Panc1 (cell line): ENCODE results near the gene CFLAR.

Source experiments
- CTCF ChIP-seq: fragments of 450-650 bp; IDR thresholded peaks from 2 replicates; pipeline ENCODE4 v1.5.1; 2017; ENCODE audit warnings: mild to moderate bottlenecking
- POLR2AphosphoS5 ChIP-seq: IDR thresholded peaks from 2 replicates; pipeline ENCODE4 v1.6.1; 2012; ENCODE audit warnings: mild to moderate bottlenecking, low read depth, low read length, moderate library complexity
- SIN3A ChIP-seq: IDR thresholded peaks from 2 replicates; pipeline ENCODE4 v1.6.1; 2012; ENCODE audit warnings: low read depth, mild to moderate bottlenecking, low read length, moderate library complexity, borderline replicate concordance; ENCODE audit not compliant: insufficient read depth
- TCF7L2 ChIP-seq: IDR thresholded peaks from 2 replicates; pipeline ENCODE4 v1.6.1; 2011; ENCODE audit warnings: mild to moderate bottlenecking, low read depth, low read length, inconsistent platforms

DNA sequence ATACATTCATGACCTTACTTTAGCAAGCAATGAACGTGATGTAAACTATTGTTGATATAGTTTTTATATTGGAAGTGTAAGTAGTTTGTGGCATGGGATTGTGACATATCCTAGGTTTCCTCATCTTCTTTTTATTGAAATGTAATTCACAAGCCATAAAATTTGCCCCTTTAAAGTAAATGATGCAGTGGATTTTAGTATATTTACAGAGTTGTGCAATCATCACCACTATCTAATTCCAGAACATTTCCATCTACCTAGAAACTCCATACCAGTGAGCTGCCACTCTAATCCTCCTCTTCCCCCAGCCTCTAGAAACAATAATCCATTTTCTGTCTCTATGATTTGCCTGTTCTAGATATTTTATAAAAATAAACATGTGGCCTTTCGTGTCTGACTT lies 56.3 kb downstream of the CFLAR start:
- TF ChIP-seq CTCF, result no peak
- no peak for TF ChIP-seq POLR2AphosphoS5
- no peak for TF ChIP-seq TCF7L2
- TF ChIP-seq SIN3A, result no peak
